Endothelial cell of umbilical vein (primary cell): ENCODE data around the gene DLX1.

Experiments used
- EZH2 ChIP-seq: IDR thresholded peaks from 2 replicates; pipeline ENCODE4 v1.6.1; 2012; ENCODE audit warnings: borderline replicate concordance, low read depth, mild to moderate bottlenecking, moderate library complexity, low read length, inconsistent platforms; ENCODE audit not compliant: severe bottlenecking
- FOS ChIP-seq: IDR thresholded peaks from 2 replicates; pipeline ENCODE4 v1.6.1; 2011; ENCODE audit warnings: mild to moderate bottlenecking, low read length, moderate library complexity, borderline replicate concordance; ENCODE audit not compliant: insufficient read depth
- JUN ChIP-seq: IDR thresholded peaks from 2 replicates; pipeline ENCODE4 v1.6.1; 2011; ENCODE audit warnings: borderline replicate concordance, low read depth; ENCODE audit not compliant: insufficient read length, insufficient read depth
- MYC ChIP-seq: IDR thresholded peaks from one replicate; pipeline ENCODE4 v1.6.1; 2011; ENCODE audit warnings: mild to moderate bottlenecking, low read depth, low read length
- POLR2A ChIP-seq: IDR thresholded peaks from 2 replicates; pipeline ENCODE4 v1.6.1; 2012; ENCODE audit warnings: low read depth, mild to moderate bottlenecking, control low read depth, low read length
- POLR2AphosphoS5 ChIP-seq: IDR thresholded peaks from 2 replicates; pipeline ENCODE4 v1.6.1; 2012; ENCODE audit warnings: low read depth, mild to moderate bottlenecking, control low read depth, low read length, moderate library complexity; ENCODE audit not compliant: insufficient read depth
- TF ChIP-seq, protein P1 (sequence below), 2 donors: IDR thresholded peaks; 1 replicate in 1 of 2; 2 replicates in 1 of 2; pipeline ENCODE4 v1.5.1; 2011; ENCODE audit warnings: low read length in 2 of 2, mild to moderate bottlenecking in 2 of 2, moderate library complexity in 2 of 2, control low read depth in 1 of 2, inconsistent platforms in 1 of 2, low read depth in 1 of 2; ENCODE audit not compliant: insufficient read depth in 1 of 2; ENCODE audit errors: extremely low read depth in 1 of 2

GRCh38 chr2:172050479-172051125 lies 34.7 kb upstream of the DLX1 start:
- TF ChIP-seq, protein P1, sequence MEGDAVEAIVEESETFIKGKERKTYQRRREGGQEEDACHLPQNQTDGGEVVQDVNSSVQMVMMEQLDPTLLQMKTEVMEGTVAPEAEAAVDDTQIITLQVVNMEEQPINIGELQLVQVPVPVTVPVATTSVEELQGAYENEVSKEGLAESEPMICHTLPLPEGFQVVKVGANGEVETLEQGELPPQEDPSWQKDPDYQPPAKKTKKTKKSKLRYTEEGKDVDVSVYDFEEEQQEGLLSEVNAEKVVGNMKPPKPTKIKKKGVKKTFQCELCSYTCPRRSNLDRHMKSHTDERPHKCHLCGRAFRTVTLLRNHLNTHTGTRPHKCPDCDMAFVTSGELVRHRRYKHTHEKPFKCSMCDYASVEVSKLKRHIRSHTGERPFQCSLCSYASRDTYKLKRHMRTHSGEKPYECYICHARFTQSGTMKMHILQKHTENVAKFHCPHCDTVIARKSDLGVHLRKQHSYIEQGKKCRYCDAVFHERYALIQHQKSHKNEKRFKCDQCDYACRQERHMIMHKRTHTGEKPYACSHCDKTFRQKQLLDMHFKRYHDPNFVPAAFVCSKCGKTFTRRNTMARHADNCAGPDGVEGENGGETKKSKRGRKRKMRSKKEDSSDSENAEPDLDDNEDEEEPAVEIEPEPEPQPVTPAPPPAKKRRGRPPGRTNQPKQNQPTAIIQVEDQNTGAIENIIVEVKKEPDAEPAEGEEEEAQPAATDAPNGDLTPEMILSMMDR (IDR thresholded peaks at IDR 0.05; ENCODE audit: extremely low read depth in 1 of 2, insufficient read depth in 1 of 2, low read depth in 1 of 2, low read length in 2 of 2): no peak
- TF ChIP-seq EZH2: no peak
- no peak for TF ChIP-seq POLR2A
- TF ChIP-seq POLR2AphosphoS5: no peak
- TF ChIP-seq JUN: no peak
- TF ChIP-seq FOS: no peak
- TF ChIP-seq MYC: no peak
